ENCODE results near the gene NAT9. TPM values are rescaled to one million over a fixed set of nuclear protein-coding genes. Genes with fewer than 3 reads are reported as not detected.

NAT9 gene
- total and polyA plus RNA-seq, 2 donors (not counting 3 experiments of a cell fraction or from before 2014, with no cell fraction given) = 39.3 to 44.8 TPM

- H3K9me3 ChIP-seq (replicated peaks; ENCODE audit: control insufficient read depth, insufficient read depth, low read length) = no peaks in the 10 kb centered on the region
- H3K4me2 ChIP-seq (ENCODE audit: insufficient read depth, low read length) = no peak overlapping the region
- dilution Hi-C loops (cut with MboI; ENCODE audit: extremely low pct_ligation_motif_present, low sequenced_read_pairs) = no loop called here
- no peaks in the 10 kb centered on the region for H3K27me3 ChIP-seq (ENCODE audit: control insufficient read depth in 2 of 2, insufficient read depth in 2 of 2, low read length in 2 of 2)
- FAIRE-seq = no peak
- ChIA-PET CTCF (interaction anchor here (0.7 to 4.3 kb wide), 3 partner anchors 12 to 116 kb away, joined by 3 to 30 read pairs (median 6); no protein-coding TSS in a partner anchor), POLR2A (no interaction called here)
- H4K20me1 ChIP-seq (replicated peaks; ENCODE audit: control insufficient read depth, extremely low read depth, insufficient read depth, low read length) = no peaks in the 10 kb centered on the region
- no peak overlapping the region for H2AFZ ChIP-seq (ENCODE audit: low read depth, low read length)
- H3K36me3 ChIP-seq (ENCODE audit: control insufficient read depth in 2 of 2, extremely low read depth in 1 of 2, insufficient read depth in 2 of 2, low read length in 2 of 2) = peaks cover 3 to 32% of the 10 kb centered on the region in 2 experiments
- TF ChIP-seq MYC (IDR thresholded peaks at IDR 0.05; ENCODE audit: low read depth, low read length) (no peak), POLR2AphosphoS5 (IDR thresholded peaks at IDR 0.05; ENCODE audit: insufficient read depth, low read depth, low read length) (no peak), EZH2 (IDR thresholded peaks at IDR 0.05; ENCODE audit: borderline replicate concordance, low read depth, low read length, severe bottlenecking) (no peak), POLR2A (IDR thresholded peaks at IDR 0.05; ENCODE audit: low read depth, low read length) (no peak), CTCF (IDR thresholded peaks at IDR 0.05; ENCODE audit: extremely low read depth in 1 of 2, insufficient read depth in 1 of 2, low read depth in 1 of 2, low read length in 2 of 2) (no peak), FOS (IDR thresholded peaks at IDR 0.05; ENCODE audit: borderline replicate concordance, insufficient read depth, low read length) (no peak), JUN (IDR thresholded peaks at IDR 0.05; ENCODE audit: borderline replicate concordance, insufficient read depth, insufficient read length, low read depth) (no peak), GATA2 (IDR thresholded peaks at IDR 0.05; ENCODE audit: insufficient read depth, insufficient read length, low read depth, low read length) (no peak), MAX (IDR thresholded peaks at IDR 0.05; ENCODE audit: insufficient read depth, insufficient read length) (no peak)
- H3K4me1 ChIP-seq (ENCODE audit: control insufficient read depth, extremely low read depth, insufficient read depth, low read length) = peaks cover 7% of the 10 kb centered on the region
- H3K79me2 ChIP-seq (ENCODE audit: control insufficient read depth, insufficient read depth, low read length) = peaks cover 21% of the 10 kb centered on the region
- no peak overlapping the region for H3K9ac ChIP-seq (replicated peaks; ENCODE audit: extremely low read depth, insufficient read depth, low read length)
- no TSS peak for BruUV-seq (replicated peaks)
- no peak overlapping the region for H3K27ac ChIP-seq (ENCODE audit: insufficient read depth, low read depth, low read length)
- no peak for DNase-seq (ENCODE audit: low read depth, low spot score)
- no peaks in the 10 kb centered on the region for H3K9me1 ChIP-seq (replicated peaks; ENCODE audit: control insufficient read depth, extremely low read depth, insufficient read depth, low read length)
- intact Hi-C loops (cut with micrococcal nuclease) = no loop called here
- no peak overlapping the region for H3K4me3 ChIP-seq (replicated peaks in 1 of 3; ENCODE audit: insufficient read depth in 1 of 3, low read depth in 1 of 3, low read length in 3 of 3)
These were observed 2.7 kb downstream of the NAT9 start for GRCh38 chr17:74773414-74773813.

Data from endothelial cell of umbilical vein (primary cell).